ENCODE measurements around the gene LRRC56.

Gene LRRC56

GRCh38 chr11:498297-499181 lies 38.8 kb upstream of the LRRC56 start:
- TF ChIP-seq FOXP2 (optimal IDR thresholded peaks at IDR 0.05; ENCODE audit: borderline replicate concordance, extremely low read depth, extremely low read length, insufficient read depth): no peak
- no peak for TF ChIP-seq SIN3A (IDR thresholded peaks at IDR 0.05; ENCODE audit: borderline replicate concordance, insufficient read depth, low read length)
- TF ChIP-seq TAF1 (IDR thresholded peaks at IDR 0.05; ENCODE audit: borderline replicate concordance, insufficient read depth, low read length): no peak
- TF ChIP-seq REST (IDR thresholded peaks at IDR 0.05; ENCODE audit: insufficient read depth in 1 of 2, low read depth in 2 of 2, low read length in 2 of 2): no peak
- no peak for TF ChIP-seq POLR2AphosphoS5 (IDR thresholded peaks at IDR 0.05; ENCODE audit: low read depth, low read length)

GRCh38 chr11:499201-500076 lies 37.9 kb upstream of the LRRC56 start:
- TF ChIP-seq TAF1 (IDR thresholded peaks at IDR 0.05; ENCODE audit: borderline replicate concordance, insufficient read depth, low read length): no peak
- no peak for TF ChIP-seq SIN3A (IDR thresholded peaks at IDR 0.05; ENCODE audit: borderline replicate concordance, insufficient read depth, low read length)
- no peak for TF ChIP-seq REST (IDR thresholded peaks at IDR 0.05; ENCODE audit: insufficient read depth in 1 of 2, low read depth in 2 of 2, low read length in 2 of 2)
- TF ChIP-seq FOXP2 (optimal IDR thresholded peaks at IDR 0.05; ENCODE audit: borderline replicate concordance, extremely low read depth, extremely low read length, insufficient read depth): no peak
- TF ChIP-seq POLR2AphosphoS5 (IDR thresholded peaks at IDR 0.05; ENCODE audit: low read depth, low read length): no peak

- TF ChIP-seq FOXP2 (optimal IDR thresholded peaks at IDR 0.05; ENCODE audit: borderline replicate concordance, extremely low read depth, extremely low read length, insufficient read depth): no peak
- TF ChIP-seq TAF1 (IDR thresholded peaks at IDR 0.05; ENCODE audit: borderline replicate concordance, insufficient read depth, low read length): no peak
- no peak for TF ChIP-seq REST (IDR thresholded peaks at IDR 0.05; ENCODE audit: insufficient read depth in 1 of 2, low read depth in 2 of 2, low read length in 2 of 2)
- no peak for TF ChIP-seq SIN3A (IDR thresholded peaks at IDR 0.05; ENCODE audit: borderline replicate concordance, insufficient read depth, low read length)
- TF ChIP-seq POLR2AphosphoS5 (IDR thresholded peaks at IDR 0.05; ENCODE audit: low read depth, low read length): no peak
Observed at GRCh38 chr11:501001-501682, 36.2 kb upstream of the LRRC56 start.

GRCh38 chr11:501683-502287 lies 35.5 kb upstream of the LRRC56 start:
- TF ChIP-seq TAF1 (IDR thresholded peaks at IDR 0.05; ENCODE audit: borderline replicate concordance, insufficient read depth, low read length) (no peak), SIN3A (IDR thresholded peaks at IDR 0.05; ENCODE audit: borderline replicate concordance, insufficient read depth, low read length) (no peak), REST (IDR thresholded peaks at IDR 0.05; ENCODE audit: insufficient read depth in 1 of 2, low read depth in 2 of 2, low read length in 2 of 2) (no peak), POLR2AphosphoS5 (IDR thresholded peaks at IDR 0.05; ENCODE audit: low read depth, low read length) (no peak), FOXP2 (optimal IDR thresholded peaks at IDR 0.05; ENCODE audit: borderline replicate concordance, extremely low read depth, extremely low read length, insufficient read depth) (no peak)
